ENCODE measurements around the gene ACTR10. TPM values are rescaled to one million over a fixed set of nuclear protein-coding genes. Genes with fewer than 3 reads are reported as not detected.

Gene ACTR10
- total and polyA plus RNA-seq, 9 of the 15 experiments (the other 6 are each of a cell fraction or from before 2014, with no cell fraction given), result 22.0 to 66.1 (median 34.1) TPM

DNA sequence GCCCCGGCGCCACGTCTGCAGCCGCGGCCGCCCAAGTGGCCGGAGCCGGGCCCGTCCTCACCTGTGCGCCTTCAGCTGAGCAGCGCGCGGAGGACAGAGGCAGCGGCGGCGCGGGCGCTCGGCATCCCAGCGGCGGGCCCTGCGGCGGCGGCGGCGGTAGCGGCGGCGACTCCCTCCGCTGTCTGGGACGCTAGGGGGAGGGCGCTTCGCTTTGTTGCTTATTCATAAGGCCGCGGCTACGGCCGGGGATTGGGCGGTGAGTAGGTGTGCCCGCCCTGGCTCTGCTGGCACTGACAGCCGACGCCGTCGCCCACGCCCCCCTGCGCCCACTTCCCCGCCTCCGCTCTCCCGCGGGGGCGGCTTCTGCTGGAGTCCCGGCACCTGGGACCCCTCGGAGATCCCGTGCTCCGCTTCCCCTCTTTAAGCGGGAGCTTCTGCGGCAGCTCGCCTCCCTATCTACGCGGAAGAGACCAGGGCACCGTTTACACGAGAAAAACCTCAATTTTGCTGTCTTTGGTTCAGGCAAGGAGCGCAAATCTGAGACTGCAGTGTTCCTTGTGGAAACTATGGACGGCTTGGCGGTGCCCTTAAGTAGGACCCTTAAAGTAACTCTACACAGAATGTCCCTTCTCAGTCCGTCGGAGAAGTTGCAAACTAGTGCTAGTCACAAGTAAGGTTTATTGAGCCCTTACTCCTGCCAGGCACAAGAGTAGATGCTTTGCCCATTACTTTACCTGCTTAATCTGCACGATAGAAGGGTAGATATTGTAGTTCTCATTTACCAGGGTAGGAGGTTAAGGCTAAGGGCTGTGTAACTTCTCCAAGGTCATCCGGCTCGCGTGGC lies 47.7 kb upstream of the ACTR10 start, which contains the start of gene ARMH4 (continued):
- TF ChIP-seq SMAD4 (CRISPR knock-in tag; conservative IDR thresholded peaks at IDR 0.05) (0 out of 2 replicates have a peak, but pooled peaks have one; percentile 30), CTBP1 (IDR thresholded peaks at IDR 0.05; ENCODE audit: borderline replicate concordance) (peak; percentile 78; the same call in 1 of the 2 replicates), CXXC5 (CRISPR knock-in tag; IDR thresholded peaks at IDR 0.05) (peak; percentile 35; the same call in 1 of the 2 replicates), HOXB6 (CRISPR knock-in tag; IDR thresholded peaks at IDR 0.05; ENCODE audit: borderline replicate concordance) (no peak), ZNF121 (CRISPR knock-in tag; conservative IDR thresholded peaks at IDR 0.05) (no peak), EGR1 (conservative IDR thresholded peaks at IDR 0.05) (peak; percentile 96), ATF1 (CRISPR knock-in tag; IDR thresholded peaks at IDR 0.05) (no peak), ATF1 (tag; IDR thresholded peaks at IDR 0.05) (0 out of 2 replicates have a peak, but pooled peaks have one; percentile 12), GATAD2B (IDR thresholded peaks at IDR 0.05; ENCODE audit: borderline replicate concordance) (0 out of 2 replicates have a peak, but pooled peaks have one; percentile 33), IRF2 (CRISPR knock-in tag; IDR thresholded peaks at IDR 0.05) (no peak), ZNF324 (CRISPR knock-in tag; IDR thresholded peaks at IDR 0.05) (no peak), ZBTB7A (IDR thresholded peaks at IDR 0.05; ENCODE audit: borderline replicate concordance, control insufficient read depth, low read depth, low read length) (peak; percentile 20; the same call in 1 of the 2 replicates)
- TF ChIP-seq, protein P1, sequence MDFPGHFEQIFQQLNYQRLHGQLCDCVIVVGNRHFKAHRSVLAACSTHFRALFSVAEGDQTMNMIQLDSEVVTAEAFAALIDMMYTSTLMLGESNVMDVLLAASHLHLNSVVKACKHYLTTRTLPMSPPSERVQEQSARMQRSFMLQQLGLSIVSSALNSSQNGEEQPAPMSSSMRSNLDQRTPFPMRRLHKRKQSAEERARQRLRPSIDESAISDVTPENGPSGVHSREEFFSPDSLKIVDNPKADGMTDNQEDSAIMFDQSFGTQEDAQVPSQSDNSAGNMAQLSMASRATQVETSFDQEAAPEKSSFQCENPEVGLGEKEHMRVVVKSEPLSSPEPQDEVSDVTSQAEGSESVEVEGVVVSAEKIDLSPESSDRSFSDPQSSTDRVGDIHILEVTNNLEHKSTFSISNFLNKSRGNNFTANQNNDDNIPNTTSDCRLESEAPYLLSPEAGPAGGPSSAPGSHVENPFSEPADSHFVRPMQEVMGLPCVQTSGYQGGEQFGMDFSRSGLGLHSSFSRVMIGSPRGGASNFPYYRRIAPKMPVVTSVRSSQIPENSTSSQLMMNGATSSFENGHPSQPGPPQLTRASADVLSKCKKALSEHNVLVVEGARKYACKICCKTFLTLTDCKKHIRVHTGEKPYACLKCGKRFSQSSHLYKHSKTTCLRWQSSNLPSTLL (IDR thresholded peaks at IDR 0.05), result no peak
- TF ChIP-seq, protein P2, sequence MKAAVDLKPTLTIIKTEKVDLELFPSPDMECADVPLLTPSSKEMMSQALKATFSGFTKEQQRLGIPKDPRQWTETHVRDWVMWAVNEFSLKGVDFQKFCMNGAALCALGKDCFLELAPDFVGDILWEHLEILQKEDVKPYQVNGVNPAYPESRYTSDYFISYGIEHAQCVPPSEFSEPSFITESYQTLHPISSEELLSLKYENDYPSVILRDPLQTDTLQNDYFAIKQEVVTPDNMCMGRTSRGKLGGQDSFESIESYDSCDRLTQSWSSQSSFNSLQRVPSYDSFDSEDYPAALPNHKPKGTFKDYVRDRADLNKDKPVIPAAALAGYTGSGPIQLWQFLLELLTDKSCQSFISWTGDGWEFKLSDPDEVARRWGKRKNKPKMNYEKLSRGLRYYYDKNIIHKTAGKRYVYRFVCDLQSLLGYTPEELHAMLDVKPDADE (conservative IDR thresholded peaks at IDR 0.05; ENCODE audit: control insufficient read depth, low read depth, low read length), result no peak
- TF ChIP-seq, protein P3, sequence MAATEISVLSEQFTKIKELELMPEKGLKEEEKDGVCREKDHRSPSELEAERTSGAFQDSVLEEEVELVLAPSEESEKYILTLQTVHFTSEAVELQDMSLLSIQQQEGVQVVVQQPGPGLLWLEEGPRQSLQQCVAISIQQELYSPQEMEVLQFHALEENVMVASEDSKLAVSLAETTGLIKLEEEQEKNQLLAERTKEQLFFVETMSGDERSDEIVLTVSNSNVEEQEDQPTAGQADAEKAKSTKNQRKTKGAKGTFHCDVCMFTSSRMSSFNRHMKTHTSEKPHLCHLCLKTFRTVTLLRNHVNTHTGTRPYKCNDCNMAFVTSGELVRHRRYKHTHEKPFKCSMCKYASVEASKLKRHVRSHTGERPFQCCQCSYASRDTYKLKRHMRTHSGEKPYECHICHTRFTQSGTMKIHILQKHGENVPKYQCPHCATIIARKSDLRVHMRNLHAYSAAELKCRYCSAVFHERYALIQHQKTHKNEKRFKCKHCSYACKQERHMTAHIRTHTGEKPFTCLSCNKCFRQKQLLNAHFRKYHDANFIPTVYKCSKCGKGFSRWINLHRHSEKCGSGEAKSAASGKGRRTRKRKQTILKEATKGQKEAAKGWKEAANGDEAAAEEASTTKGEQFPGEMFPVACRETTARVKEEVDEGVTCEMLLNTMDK (IDR thresholded peaks at IDR 0.05; ENCODE audit: borderline replicate concordance, insufficient read depth, low read depth, low read length, poor library complexity, severe bottlenecking), result peak; percentile 13
